Measurements from ENCODE around the gene CDHR3.

The CDHR3 gene

DNA sequence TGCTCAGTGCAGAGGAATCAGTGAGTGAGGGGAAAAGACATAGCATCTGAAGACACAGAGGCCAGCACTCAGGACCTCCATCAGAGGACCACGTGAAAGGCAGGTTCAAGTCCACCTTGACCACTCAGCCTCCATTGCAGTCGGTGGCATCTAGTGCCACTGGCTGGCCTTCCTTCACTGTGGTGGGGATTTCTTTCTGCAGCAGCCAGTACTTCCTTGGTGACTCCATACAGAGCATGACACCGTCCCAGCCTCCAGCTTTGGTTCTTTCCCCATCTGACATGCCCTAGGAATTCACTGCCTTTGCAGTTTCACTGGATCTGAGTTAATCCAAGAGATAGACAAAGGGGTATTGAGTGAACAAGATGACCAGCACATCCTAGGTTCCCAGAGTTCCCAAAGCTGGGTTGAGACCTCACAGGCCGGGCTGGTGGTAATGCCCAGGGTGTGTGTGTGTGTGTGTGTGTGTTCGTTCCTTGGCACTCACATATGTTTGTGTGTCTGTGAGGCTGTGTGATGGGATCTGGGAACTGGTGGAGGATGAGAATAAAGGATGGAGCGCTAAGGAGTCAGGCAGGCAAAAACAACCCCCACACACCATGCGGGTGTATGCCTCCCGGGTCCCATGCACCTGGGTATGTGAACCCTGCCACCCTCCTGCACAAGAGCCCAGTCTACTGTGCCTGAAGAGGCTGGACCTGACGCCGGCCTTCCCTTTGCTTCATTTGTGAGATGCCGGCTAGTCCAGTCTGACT is 91.3 kb downstream of the CDHR3 start:
- no peak for DNase-seq

DNA sequence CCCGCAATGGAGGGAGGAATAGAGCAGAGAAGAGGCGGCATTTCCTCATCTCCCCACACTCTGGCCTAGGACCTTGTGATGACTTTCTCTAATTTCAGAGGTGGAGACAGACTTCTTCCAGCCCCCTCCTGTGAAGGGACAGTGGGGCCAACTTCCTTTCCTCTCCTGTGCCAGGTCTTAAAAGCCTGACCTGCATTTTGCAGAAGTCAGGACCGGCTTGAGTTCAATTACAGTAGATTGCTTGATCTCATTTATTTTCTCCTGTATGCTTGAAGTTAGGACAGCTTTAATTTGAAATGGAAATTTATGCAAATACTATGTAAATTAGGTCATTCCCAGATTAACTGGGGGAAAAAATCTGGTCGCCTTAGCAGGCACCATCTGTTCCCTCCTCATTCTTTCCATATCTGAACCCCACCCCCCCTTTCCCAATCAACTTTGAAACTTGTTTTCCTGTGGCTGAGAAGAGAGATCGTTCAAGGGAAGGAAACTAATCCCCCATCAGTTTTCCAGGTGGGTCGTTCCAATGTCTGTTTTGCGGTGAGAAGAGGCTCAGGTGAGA is 92.0 kb downstream of the CDHR3 start:
- DNase-seq = no peak

DNA sequence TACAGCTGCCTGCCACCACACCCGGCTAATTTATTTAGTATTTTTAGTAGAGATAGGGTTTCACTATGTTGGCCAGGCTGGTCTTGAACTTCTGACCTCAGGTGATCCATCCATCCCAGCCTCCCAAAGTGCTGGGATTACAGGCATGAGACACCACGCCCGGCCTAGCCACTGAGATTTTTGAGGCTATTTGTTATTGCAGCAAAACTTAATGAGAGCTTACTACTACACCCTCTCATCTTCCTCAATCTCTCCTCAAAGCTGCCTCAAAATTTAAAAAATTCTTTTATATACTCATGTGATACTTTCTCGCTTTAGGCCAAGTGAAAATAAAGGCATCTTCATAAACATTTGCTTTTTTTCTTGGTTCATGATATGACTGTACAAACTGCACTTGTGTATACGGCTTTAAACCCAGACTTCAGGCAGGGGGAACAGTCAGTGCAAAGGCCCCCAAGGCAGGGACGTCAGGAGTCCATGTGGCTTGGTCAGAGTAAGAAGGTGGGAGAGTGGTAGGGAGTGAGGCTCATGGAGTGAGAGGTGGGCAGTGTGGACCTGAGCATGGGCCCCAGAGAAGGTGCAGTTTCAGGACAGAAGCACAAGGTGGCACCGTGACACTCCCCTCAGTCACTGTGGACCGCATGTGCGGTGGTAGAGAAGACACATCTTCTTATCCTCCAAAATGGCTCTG is 93.6 kb downstream of the CDHR3 start:
- no peak for DNase-seq

DNA sequence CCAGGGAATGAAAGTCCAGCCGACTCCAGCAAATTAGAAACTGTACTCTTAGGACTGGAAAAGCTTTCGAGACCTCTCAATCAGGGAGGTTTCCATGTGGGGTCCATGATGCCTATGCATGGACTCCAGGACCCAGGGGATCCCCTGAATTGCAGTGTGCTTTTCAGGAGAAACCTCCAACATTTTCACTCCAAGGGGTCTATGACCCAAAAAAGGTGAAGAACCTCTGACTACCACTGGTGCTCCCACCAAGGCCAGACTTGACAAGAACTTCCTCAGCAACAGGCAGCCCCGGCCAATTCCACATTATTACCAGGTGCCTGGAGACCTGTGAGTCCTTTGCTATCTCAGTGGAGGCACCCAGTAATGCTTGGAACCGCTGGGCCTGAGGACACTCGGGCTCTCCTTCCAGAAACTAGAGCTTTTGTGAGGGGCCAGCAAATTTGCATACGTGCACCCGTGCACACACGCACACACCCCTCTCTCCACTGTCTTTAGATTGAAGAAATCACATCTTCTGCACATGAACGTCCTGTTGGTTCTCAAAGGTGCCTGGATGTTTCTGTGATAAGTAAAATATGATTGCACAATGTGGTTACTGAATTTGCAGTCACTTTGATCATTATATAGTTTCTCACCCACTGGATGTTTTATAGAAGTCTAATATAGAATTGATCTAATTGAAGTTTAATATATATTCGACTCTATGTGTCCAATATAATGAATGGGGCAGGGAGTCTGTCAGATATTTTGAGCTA is 94.3 kb downstream of the CDHR3 start:
- no peak for DNase-seq

DNA sequence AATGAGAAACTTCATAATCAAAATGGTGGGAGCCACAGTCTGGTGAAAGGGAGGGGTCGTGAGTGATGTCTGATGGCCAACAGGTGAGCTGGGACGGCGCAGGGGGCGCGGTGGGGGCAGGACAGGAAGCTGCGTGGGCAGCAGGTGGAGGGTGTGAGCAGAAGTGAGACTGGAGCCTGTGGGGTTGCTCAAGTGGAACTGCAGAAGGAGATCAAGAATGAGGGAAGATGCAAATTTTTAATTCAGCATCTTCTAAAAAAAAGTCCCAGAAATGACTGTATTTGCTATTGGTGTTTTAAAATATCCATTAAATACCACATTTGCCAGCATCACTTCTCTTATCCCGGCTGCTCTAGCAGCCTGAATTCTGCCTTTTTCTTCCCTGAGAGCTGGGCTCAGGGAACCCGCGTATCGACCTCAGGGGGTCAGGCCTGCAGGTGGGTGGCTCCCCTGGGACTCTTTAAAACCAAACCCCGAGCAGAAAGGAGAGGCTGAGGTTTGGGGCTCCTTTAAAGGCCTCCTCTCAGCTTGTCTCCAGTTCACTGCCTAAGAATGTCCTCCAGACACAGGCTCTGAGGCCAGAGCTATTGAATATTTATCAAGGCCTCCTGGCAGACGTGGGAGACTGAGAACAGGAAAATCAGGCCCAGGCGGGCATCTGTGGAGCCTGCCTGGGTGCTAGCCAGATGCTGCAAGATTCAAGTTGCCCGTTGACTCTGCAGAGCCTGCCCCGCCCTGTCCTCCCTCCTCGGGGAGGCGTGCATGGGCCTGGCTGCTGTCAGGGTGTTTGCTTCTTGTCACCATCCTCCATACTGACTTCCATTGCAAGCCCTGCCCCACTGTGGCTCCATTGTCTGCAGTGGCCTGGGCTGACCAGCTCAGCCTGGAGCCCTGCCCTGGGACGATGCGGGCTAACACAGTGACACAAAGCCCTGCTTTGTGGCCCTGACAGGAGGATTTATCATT is 95.2 kb downstream of the CDHR3 start:
- peak; percentile 42 for DNase-seq

DNA sequence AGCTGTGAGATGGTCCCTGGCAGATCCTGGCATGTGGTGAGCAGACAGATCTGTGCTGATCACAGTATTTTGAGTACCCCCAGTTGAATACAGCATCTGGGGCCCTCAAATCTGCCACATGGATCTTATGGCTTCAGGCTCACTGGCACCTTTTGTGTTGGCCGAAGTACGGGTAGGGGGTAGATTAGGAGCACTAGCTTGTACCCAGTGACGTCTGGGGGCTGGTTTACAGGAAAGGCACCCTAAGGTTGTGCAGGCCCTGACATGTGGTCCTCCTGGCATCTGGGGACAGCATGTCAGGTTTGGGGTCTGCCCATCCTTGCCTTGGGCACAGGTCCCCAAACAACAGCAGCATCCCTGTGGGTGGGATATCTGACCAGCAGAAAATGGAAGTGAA is 95.9 kb downstream of the CDHR3 start:
- no peak for DNase-seq

DNA sequence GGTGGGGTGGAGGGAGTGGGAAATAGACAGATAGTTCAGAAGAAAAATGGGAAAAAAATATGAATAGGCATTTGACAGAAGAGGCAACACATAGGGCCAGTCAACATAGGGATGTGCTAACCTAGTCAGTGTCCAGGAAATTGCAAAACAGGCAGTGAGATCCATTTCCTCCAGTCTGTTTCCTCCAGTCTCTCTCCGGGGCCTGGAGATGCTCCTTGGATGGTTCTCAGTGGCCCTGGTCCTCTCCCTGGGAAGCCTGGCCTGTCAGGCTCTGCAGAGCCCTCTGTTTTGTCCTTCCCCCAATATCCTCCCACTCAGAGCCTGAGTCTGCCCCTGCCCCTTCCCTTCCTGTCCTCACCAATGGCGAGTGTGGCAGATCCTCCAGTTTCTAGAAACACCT is 96.5 kb downstream of the CDHR3 start:
- DNase-seq = no peak

DNA sequence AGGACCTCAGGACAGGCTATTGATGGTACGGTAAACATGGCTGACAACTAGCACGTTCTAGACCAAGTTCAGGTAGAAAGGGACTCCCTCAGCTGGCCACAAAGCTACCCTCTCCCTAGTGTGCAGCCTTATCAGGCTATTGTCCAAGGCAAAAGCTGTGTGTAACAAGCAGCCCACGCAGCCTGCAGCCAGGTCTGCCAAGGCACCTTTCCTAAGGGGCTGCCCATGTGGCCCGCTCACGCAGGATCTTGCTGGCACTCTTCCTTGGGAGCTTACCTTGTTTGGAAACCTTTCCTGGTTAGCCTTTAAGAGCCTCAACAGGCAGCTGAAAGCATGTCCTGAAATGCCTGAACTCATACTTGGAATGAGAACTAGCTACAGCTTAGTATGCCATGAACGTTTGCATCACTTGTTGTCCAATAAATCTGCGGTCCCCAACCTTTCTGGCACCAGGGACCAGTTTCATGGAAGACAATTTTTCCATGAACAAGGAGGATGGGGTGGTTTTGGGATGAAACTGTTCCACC is 97.4 kb downstream of the CDHR3 start:
- DNase-seq = no peak

DNA sequence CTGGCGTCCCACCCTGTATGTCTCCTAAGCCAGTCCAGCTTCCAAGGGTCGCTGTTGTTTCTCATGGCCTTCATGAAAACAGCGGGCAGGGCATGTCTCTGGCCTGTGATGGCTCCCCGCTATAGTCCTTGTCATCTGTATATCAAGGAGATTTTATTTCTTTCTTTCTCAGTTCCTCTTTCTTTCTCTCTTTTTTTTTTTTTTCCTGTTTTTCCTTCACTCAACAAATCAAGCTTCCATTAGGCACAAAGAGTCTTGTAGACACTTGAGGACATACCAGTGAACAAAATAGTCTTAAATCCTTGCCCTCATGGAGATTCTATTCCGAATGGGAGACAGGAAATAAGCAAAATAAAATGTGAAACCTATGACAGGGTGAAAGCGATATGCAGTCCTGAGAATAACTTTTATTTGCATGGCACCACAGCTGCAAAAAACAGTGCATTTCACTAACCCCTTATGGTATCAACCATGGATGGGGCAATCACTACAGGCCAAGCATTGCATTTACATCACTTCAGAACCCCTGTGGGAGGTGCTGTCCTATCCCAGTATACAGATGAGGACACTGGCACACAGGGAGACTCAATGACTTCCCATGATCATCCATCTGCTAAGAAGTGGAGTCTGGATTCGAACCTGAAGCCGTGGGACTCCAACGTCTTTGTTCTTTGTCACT is 98.4 kb downstream of the CDHR3 start:
- no peak for DNase-seq

DNA sequence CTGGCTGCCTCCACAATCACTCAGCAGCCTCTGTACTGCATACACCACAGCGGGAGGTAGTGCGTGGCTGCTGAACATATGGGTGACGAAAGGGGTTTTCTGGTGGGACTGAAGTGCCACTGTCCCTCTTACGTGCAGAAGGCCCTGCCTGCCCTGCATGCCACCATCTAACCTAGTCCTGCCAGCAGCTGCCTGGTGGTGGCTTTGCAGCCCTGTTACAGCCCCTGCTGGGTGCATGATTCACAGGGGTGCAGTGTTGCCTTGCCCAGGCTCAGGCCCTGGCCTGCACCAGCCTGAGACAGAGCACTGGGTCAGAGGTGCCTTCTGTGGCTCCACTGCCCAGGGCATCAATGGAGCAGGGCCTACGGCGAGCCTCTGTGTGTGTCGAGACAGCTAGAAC is 98.9 kb downstream of the CDHR3 start:
- DNase-seq = no peak

DNA sequence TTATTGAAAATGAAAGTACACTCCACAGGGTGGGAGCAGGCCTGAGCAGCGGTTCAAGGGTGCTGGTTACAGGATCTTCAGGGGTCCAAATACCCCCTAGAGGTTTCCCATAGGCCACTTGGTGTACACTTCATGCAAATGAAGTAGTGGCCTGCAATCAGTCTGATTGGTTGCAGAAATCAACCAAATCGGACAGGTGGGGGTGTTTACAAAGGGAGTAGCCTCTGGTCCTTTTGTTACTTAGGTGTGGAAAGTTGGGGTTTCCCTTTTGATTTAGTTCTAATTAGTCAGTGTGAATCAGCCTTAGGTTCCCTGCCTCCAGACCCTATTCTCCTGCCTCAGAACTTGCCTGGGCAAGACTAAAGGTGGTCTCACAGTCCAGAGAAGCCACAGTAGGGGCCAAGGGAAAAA is 99.5 kb downstream of the CDHR3 start:
- no peak for DNase-seq

DNA sequence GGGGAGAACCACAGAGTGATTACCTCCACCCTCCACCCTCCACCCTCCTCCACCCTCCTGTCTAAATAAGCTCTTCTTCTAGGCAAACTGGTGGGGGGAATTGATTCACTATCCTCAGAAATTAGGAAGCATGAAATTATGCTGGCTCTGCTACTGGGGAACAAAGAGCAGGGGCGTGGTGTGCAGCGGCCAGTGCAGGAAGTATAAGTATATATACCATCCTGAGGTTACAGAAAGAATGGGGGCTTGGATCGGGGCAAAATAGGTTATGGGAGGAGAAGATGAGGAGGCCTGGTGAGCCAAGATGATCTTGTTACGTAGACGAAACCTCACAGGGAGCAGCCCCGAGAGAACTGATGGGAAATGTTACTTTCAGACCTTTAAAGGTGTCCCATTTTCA is 100.0 kb downstream of the CDHR3 start:
- DNase-seq = no peak

DNA sequence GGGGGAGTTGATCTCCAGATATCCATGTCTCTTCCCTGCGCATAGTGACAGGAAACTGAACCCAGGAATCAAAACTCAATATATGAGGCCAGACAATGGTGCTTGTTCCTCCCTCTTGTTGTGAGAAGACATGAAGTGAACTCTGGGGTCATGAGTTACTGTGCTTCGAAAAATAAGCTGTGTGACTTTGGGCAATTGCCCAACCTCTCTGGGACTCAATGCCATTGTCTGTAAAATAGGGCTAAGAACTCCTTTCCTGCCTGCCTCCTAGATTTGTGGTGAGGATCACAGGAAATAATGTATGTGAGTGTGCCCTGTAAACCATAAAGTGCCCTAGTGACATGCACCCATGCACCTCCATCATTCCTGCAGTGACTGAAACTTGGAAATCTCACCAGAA is 100.6 kb downstream of the CDHR3 start:
- DNase-seq = no peak

DNA sequence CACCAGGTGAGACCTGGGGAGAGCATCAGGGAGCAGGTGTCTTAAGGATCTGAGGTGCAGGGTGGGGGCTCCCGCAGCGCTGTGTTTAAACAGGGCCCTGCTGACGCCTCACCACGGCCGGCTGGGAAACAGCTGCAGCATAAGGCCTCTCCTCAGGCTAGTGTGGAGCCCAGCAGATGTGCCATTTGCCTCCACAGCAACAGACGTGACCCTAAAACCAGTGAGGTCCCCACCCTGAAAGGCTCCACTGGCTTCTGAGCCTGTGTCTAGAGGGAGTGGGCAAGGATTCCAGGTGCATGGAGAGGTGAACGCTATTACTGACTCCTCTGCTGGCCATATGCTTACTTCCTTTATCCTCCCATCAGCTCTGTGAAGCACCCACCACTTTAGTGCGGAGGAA is 101.3 kb downstream of the CDHR3 start:
- peak; percentile 37 for DNase-seq

DNA sequence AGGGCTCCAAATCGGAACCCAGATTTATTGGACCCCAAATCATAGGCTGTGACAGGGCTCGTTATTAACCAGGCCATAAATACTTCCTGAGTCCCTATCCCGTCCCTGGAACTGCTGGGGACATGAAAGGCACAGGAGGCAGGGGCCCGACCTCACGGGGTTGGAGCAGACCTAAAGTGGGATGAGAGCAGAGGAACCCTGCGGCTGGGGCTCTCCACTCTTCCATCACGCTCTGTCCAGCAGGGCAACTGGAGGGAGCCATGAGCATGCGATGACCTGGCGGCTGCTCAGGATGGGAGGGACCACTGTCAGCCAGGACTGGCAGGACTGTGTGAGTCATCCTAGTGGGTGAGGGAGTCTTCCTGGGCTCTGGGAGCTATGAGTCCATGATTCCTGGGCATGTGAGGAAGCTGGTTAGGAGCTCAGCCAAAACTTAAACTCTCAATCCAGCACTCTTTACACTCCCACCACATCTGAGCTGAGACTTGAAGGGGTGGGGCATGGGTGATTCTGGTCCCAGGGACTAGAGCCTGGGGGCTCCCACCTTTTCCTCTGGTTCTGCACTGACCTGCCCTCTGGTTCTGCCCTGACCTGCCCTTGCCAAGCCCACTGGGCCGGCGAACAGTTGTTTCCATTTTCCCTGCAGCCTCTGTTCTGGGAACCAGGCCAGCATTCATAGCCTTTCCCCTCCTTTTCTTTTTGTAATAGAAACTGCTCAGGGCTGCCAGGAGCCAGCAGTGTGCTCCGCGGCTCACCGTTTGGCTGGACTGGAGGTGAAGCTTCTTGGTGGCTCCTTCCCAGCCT is 101.9 kb downstream of the CDHR3 start:
- DNase-seq = no peak

DNA sequence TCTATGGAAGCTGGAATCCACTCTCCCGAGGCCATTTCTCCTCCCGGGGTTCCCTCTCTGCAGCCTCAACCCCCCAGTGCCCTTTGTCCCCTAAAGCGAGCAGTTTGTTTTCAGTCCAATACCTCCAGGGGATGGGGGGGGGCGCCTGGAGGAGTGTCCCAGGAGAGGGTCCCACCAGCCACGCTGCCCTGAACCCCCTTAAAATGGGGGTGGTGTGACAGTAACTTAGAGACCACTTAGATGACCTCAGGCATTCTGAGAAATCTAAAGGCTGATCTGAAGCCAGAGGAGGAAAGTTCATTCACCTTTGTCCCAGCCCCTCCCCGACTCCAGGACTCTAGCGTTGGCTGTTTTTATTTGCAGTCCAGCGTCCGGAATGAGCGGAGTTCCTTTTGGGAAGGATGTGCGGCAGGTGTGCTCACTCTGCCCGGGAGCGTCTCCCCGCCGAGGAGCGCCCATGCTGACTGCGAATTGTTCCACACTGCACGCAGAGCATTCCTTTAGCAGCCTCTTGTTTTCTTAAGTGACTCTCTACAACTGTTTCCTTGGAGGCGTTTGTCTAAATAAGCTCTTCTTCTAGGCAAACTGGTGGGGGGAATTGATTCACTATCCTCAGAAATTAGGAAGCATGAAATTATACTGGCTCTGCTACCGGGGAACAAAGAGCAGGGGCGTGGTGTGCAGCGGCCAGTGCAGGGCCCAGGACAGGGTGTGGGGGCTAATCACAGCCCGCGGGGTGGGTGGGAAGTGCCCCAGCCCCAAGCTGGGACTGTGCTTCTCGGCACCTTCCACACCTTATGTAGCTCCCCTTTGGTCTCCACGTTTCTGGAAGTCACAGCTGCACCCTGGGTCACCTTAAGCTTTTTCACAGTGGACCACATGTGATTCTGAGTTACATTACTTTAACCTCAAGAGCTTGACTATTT is 102.8 kb downstream of the CDHR3 start:
- no peak for DNase-seq

DNA sequence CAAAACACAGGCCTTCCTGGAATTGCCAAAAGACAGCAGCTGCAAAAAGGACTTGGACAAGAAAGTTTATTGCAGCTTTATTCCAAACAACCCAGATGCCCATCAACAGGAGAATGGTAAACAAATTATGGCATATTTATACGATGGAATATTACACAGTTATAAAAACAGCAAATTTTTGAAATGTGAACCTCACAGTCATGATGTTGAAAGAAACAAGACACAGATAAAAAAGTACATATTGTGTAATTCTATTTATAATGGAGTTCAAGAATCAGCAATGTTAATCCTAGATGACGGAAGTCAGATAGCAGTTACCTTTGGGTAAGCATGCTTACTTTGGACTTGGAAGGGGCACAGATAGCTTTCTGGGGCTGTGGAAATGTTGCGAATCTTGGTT is 104.6 kb downstream of the CDHR3 start:
- DNase-seq = no peak

DNA sequence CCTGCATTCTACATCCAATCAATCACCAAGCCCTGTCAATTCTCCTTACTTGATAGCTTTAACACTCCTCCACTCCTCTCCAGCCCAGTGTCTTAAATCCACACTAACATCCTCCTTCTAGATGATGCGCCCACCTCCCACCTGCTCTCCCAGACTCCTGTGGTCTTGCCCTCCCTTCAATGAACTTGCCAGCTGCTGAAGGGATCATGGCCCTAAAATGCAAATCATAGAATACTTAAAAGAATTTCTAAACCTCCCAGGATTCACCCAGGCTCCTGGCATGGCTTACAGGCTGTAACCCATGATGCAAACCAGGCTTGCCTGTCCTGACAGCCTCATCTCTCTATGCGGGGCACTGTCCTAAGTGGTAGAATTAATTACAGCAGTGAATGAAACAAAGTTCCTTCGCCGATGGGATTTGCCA is 105.5 kb downstream of the CDHR3 start:
- DNase-seq = no peak

DNA sequence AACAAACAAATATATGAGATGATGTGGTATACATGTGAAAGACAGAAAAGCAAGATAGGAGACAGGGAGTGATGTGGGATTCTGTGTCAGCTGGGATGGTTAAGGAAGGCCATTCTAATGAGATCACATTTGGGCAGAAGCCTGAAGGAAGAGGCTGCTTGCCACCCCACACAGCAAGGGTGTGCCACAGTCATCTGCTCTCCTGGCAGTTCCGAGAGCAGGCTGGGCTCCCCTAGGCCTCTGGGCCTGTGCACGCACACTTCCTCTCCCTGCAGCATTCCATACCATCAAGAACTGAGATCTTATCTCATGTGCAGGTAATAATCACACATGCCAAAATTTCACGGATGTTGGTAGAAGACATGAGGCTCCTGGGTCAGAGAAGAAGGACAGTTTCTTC is 105.9 kb downstream of the CDHR3 start:
- no peak for DNase-seq

Data from NCI-H510A (cell line).